PC-3 (cell line): ENCODE results near the gene TCP1. TPM values are rescaled to one million over a fixed set of nuclear protein-coding genes. Genes with fewer than 3 reads are reported as not detected.
"Not testable (repeated sequence)": the region's sequence is repeated elsewhere in the genome, so short reads cannot be mapped to it uniquely, and the experiment has no call there.

Experiments
- ATAC-seq: fragments of 200-7000 bp; cut with Tn5 transposase; 2 replicates; pipeline ENCODE4 v1.9.1; 2020; ENCODE audit warnings: mild to moderate bottlenecking, moderate library complexity
- BruUV-seq: library from RNA; stranded (reverse); fragments of 400-500 nt; replicated peaks from 2 replicates; lab custom pipeline; 2021; lab: Mats Ljungman, UMichigan
- CTCF ChIA-PET: fragments of 300-600 bp; sonication (Branson Sonifier 250); formaldehyde crosslinking; loops from one replicate; lab custom pipeline; 2022; ENCODE audit warnings: antibody characterized with exemption; lab: Charles Lee
- POLR2A ChIA-PET: fragments of 300-600 bp; sonication (Branson Sonifier 250); formaldehyde crosslinking; loops from one replicate; lab custom pipeline; 2022; ENCODE audit warnings: antibody characterized with exemption; ENCODE audit not compliant: unreplicated experiment; lab: Charles Lee
- DNase-seq: peaks from one replicate; pipeline ENCODE4 v3.0.0-alpha.2; 2015
- H2AFZ ChIP-seq: fragments of 300-600 bp; sonication (generic); 2 replicates; pipeline ENCODE4 v1.6.0; 2016; ENCODE audit warnings: antibody characterized with exemption, low read length
- H3F3A ChIP-seq: fragments of 300-600 bp; sonication (generic); one replicate; pipeline ENCODE4 v1.6.0; 2017; ENCODE audit warnings: antibody characterized with exemption, low read length, control low read depth, mild to moderate bottlenecking; ENCODE audit not compliant: unreplicated experiment
- H3K27ac ChIP-seq: fragments of 300-600 bp; sonication (generic); 2 replicates; pipeline ENCODE4 v1.5.1; 2016; ENCODE audit warnings: mild to moderate bottlenecking, low read length
- H3K27me3 ChIP-seq: fragments of 300-600 bp; sonication (generic); 2 replicates; pipeline ENCODE4 v1.6.1; 2016; ENCODE audit warnings: low read length, mixed read lengths
- H3K36me3 ChIP-seq: fragments of 300-600 bp; sonication (generic); 2 replicates; pipeline ENCODE4 v1.6.1; 2016; ENCODE audit warnings: low read depth, mixed run types, low read length, mixed read lengths
- H3K4me1 ChIP-seq: fragments of 300-600 bp; sonication (generic); 2 replicates; pipeline ENCODE4 v1.5.1; 2016; ENCODE audit warnings: low read length; ENCODE audit not compliant: insufficient read depth
- H3K4me2 ChIP-seq: fragments of 300-600 bp; sonication (generic); 2 replicates; pipeline ENCODE4 v1.6.0; 2016; ENCODE audit warnings: low read length
- H3K4me3 ChIP-seq: fragments of 300-600 bp; sonication (generic); 2 replicates; pipeline ENCODE4 v1.5.1; 2016; ENCODE audit warnings: mild to moderate bottlenecking, low read length, mixed read lengths
- H3K79me2 ChIP-seq: fragments of 300-600 bp; sonication (generic); 2 replicates; pipeline ENCODE4 v1.6.1; 2017; ENCODE audit warnings: low read length, mixed read lengths
- H3K9ac ChIP-seq: fragments of 300-600 bp; sonication (generic); 2 replicates; pipeline ENCODE4 v1.6.0; 2016; ENCODE audit warnings: mild to moderate bottlenecking, low read length
- H3K9me2 ChIP-seq: fragments of 300-600 bp; sonication (generic); replicated peaks from 2 replicates; pipeline ENCODE4 v1.6.1; 2016; ENCODE audit warnings: mixed run types, low read length, mixed read lengths
- H3K9me3 ChIP-seq: fragments of 300-600 bp; sonication (generic); 2 replicates; pipeline ENCODE4 v1.6.1; 2016; ENCODE audit warnings: low read length, mixed read lengths
- H4K20me1 ChIP-seq: fragments of 300-600 bp; sonication (generic); 2 replicates; pipeline ENCODE4 v1.6.1; 2016; ENCODE audit warnings: low read length, mixed read lengths
- CTCF ChIP-seq: fragments of 300-600 bp; sonication (generic); conservative IDR thresholded peaks from 2 replicates; pipeline ENCODE4 v1.5.1; 2017; ENCODE audit warnings: antibody characterized with exemption, low read depth, mild to moderate bottlenecking, low read length
- EZH2 ChIP-seq: fragments of 300-600 bp; sonication (generic); IDR thresholded peaks from one replicate; pipeline ENCODE4 v1.6.1; 2017; ENCODE audit warnings: antibody characterized with exemption, mild to moderate bottlenecking, low read length; ENCODE audit not compliant: unreplicated experiment
- EZH2phosphoT487 ChIP-seq: fragments of 300-600 bp; sonication (generic); IDR thresholded peaks from 2 replicates; pipeline ENCODE4 v1.6.1; 2018; ENCODE audit warnings: mild to moderate bottlenecking, antibody characterized with exemption, low read length, borderline replicate concordance
- intact Hi-C: fragments of 100-400 bp; cut with micrococcal nuclease; formaldehyde crosslinking; loops from 2 replicates; pipeline ENCODE4 v1.9.0; 2023
- total RNA-seq: library from RNA; depleted of rRNA; stranded (reverse); fragments of >200 nt; gene quantifications from 2 replicates; pipeline ENCODE4 v1.2.3, GENCODE V29; 2014

The TCP1 gene
- total RNA-seq, 1 experiment from 2014 or later = 280 TPM

GRCh38 chr6:159739341-159739740 is 50.1 kb downstream of the TCP1 start:
- intact Hi-C loops = no loop called here
- Histone ChIP-seq H4K20me1 (peaks cover 22% of the 10 kb centered on the region; the same call in 1 of the 2 replicates), H3F3A (no peaks in the 10 kb centered on the region), H3K9me2 (no peaks in the 10 kb centered on the region), H3K36me3 (peaks cover 34% of the 10 kb centered on the region), H3K4me3 (no peak overlapping the region), H2AFZ (no peak overlapping the region), H3K4me2 (no peak overlapping the region), H3K27me3 (no peaks in the 10 kb centered on the region), H3K79me2 (peaks cover 82% of the 10 kb centered on the region), H3K9ac (no peak overlapping the region), H3K9me3 (no peaks in the 10 kb centered on the region), H3K4me1 (no peaks in the 10 kb centered on the region), H3K27ac (no peak overlapping the region)
- no TSS peak for BruUV-seq
- no peak for TF ChIP-seq EZH2phosphoT487
- no peak for TF ChIP-seq CTCF
- TF ChIP-seq EZH2 = no peak
- POLR2A ChIA-PET = no interaction called here
- ATAC-seq = no peak
- CTCF ChIA-PET = no interaction called here
- no peak for DNase-seq

DNA sequence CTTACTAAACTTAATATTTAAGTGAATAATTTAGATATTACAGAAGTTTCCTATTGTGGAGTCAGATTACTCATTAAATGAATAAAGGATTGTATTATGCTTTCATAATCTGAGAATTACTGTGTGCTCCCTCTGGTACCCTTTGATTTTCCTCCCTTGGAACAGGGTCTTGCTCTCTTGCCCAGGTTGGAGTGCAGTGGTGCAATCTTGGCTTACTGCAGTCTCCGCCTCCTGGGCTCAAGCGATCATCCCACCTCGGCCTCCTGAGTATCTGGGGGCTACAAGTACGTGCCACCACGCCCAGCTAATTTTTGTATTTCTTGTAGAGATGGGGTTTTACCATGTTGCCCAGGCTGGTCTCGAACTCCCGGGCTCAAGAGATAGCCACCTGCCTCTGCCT is 52.5 kb downstream of the TCP1 start:
- no TSS peak for BruUV-seq
- Histone ChIP-seq H3K79me2 (peaks cover 97% of the 10 kb centered on the region), H3K36me3 (peaks cover 21% of the 10 kb centered on the region), H3K4me1 (no peaks in the 10 kb centered on the region), H3F3A (no peaks in the 10 kb centered on the region), H3K9ac (no peak overlapping the region), H3K4me3 (no peak overlapping the region), H2AFZ (no peak overlapping the region), H3K9me3 (no peaks in the 10 kb centered on the region), H4K20me1 (peaks cover 29% of the 10 kb centered on the region), H3K27ac (no peak overlapping the region), H3K27me3 (no peaks in the 10 kb centered on the region), H3K9me2 (no peaks in the 10 kb centered on the region), H3K4me2 (no peak overlapping the region)
- no peak for ATAC-seq
- POLR2A ChIA-PET = no interaction called here
- no peak for DNase-seq
- intact Hi-C loops = no loop called here
- TF ChIP-seq EZH2 (no peak), EZH2phosphoT487 (no peak), CTCF (no peak)
- CTCF ChIA-PET = no interaction called here

DNA sequence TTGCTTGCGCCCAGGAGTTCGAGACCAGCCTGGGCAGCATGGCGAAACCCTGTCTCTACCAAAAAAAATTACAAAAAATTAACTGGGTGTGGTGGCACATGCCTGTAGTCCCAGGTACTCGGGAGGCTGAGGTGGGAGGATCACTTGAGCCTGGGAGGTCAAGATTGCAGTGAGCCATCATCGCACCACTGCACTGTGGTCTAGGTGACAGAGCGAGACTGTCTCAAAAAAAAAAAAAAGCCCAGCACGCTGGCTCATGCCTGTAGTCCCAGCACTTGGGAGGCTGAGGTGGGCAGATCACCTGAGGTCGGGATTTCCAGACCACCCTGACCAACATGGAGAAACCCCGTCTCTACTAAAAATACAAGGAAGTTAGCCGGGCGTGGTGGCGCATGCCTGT is 56.0 kb downstream of the TCP1 start:
- intact Hi-C loops, H3F3A ChIP-seq, H3K9ac ChIP-seq, ATAC-seq, H3K9me2 ChIP-seq, H3K9me3 ChIP-seq, H3K27ac ChIP-seq, POLR2A ChIA-PET, H3K4me3 ChIP-seq, H3K4me2 ChIP-seq, H2AFZ ChIP-seq, BruUV-seq, H3K27me3 ChIP-seq, CTCF ChIA-PET, DNase-seq: not testable (repeated sequence)
- peaks cover 13% of the 10 kb centered on the region for H3K4me1 ChIP-seq
- peaks cover 64% of the 10 kb centered on the region for H4K20me1 ChIP-seq
- peaks cover 18% of the 10 kb centered on the region; the same call in 1 of the 2 replicates for H3K36me3 ChIP-seq
- H3K79me2 ChIP-seq = peaks cover 100% of the 10 kb centered on the region

GRCh38 chr6:159732550-159732949 is 56.9 kb downstream of the TCP1 start:
- H3K4me2 ChIP-seq, H3K27ac ChIP-seq, H2AFZ ChIP-seq, CTCF ChIA-PET, H3K9me3 ChIP-seq, H3K4me3 ChIP-seq, H3F3A ChIP-seq, H3K9ac ChIP-seq, ATAC-seq, intact Hi-C loops, H3K27me3 ChIP-seq, DNase-seq, H3K9me2 ChIP-seq, BruUV-seq: not testable (repeated sequence)
- H4K20me1 ChIP-seq = peaks cover 62% of the 10 kb centered on the region
- peaks cover 13% of the 10 kb centered on the region for H3K4me1 ChIP-seq
- POLR2A ChIA-PET = interaction anchor here (0.5 kb wide), 1 partner anchor 51 kb away, joined by 3 read pairs; no protein-coding TSS in a partner anchor
- peaks cover 15% of the 10 kb centered on the region; the same call in 1 of the 2 replicates for H3K36me3 ChIP-seq
- peaks cover 100% of the 10 kb centered on the region for H3K79me2 ChIP-seq
